GM12892 (cell line): ENCODE results near the gene DNAJC25.

Experiments used
- POLR2A ChIP-seq: IDR thresholded peaks from 2 replicates; pipeline ENCODE4 v1.6.1; 2011; ENCODE audit warnings: low read depth, low read length, control low read depth
- TAF1 ChIP-seq: IDR thresholded peaks from 2 replicates; pipeline ENCODE4 v1.6.1; 2011; ENCODE audit warnings: low read depth, mild to moderate bottlenecking, control low read depth, low read length, borderline replicate concordance

DNA sequence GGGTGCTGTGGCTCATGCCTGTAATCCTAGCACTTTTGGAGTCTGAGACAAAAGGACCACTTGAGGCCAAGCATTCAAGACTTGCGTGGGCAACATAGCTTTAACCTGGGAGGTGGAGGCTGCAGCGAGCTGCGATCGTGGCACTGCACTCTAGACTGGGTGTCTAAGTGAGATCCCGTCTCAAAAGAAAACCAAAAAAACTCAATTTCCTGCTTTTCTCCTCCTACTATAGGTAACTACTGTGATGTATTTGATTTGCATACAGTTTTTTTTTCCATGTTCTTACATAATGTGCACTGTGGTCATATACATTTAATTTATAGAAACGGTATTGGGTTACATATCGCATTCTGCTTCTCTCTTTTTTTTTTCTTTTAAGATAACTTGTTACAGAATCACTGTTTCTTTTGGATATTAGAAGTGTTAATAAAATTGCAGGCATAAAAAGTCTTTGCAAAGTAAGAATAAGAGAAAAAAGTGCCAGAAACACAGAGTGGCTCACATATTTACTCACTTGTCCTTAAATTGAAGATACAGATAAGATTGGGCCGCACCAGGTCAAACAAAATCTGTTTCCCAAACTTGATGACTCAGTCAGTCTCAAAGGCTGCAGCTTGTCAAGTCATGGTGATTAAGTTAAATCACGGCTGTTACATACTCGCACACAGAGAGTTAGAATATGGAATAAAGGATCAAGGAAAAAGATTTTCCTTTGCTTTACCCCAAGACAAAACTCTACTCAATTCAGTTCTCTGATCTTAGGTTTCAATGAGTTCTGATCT lies 29.7 kb upstream of the DNAJC25 start:
- no peak for TF ChIP-seq POLR2A
- TF ChIP-seq TAF1 = no peak
